Lower lobe of right lung (tissue), 2 donors: ENCODE measurements around the gene HOTAIR. TPM values are rescaled to one million over a fixed set of nuclear protein-coding genes. Genes with fewer than 3 reads are reported as not detected.

ENCODE experiments used
- ATAC-seq, 2 donors: fragments of 200-7000 bp; cut with Tn5 transposase; one replicate each; pipeline ENCODE4 v1.9.1; 2020 to 2022; ENCODE audit warnings: mild to moderate bottlenecking in 2 of 2, moderate library complexity in 2 of 2
- DNase-seq: peaks from one replicate; pipeline ENCODE4 v3.0.0-alpha.2; 2020
- H3K27ac ChIP-seq: fragments of 200-600 bp; one replicate; pipeline ENCODE4 v1.8.0; 2022
- H3K27me3 ChIP-seq: fragments of 200-600 bp; one replicate; pipeline ENCODE4 v1.8.0; 2022; ENCODE audit warnings: low read depth
- H3K36me3 ChIP-seq: fragments of 200-600 bp; one replicate; pipeline ENCODE4 v1.8.0; 2022; ENCODE audit warnings: mild to moderate bottlenecking
- H3K4me1 ChIP-seq: fragments of 200-600 bp; one replicate; pipeline ENCODE4 v1.8.0; 2022
- H3K4me3 ChIP-seq: fragments of 200-600 bp; one replicate; pipeline ENCODE4 v1.8.0; 2022; ENCODE audit warnings: mild to moderate bottlenecking
- H3K9me3 ChIP-seq: fragments of 200-600 bp; one replicate; pipeline ENCODE4 v1.8.0; 2022
- intact Hi-C: fragments of 100-400 bp; cut with DNase I; formaldehyde crosslinking; loops from one replicate; pipeline ENCODE4 v1.11.0; 2022
- total RNA-seq: library from RNA; stranded (reverse); fragmentation: NEBNext Ultra II Directional; extraction: Animal tissue kit (Norgen Biotek cat#: 25700); gene quantifications from one replicate; pipeline ENCODE4 v1.2.1, GENCODE V29; 2021
- TF ChIP-seq, protein P1 (sequence below): fragments of 200-600 bp; IDR thresholded peaks from one replicate; pipeline ENCODE4 v1.8.0; 2022; ENCODE audit warnings: antibody characterized with exemption, mild to moderate bottlenecking
- donor health status: DM: no; HTN: yes; CAD: no; lungs with severe emphysema.

Gene HOTAIR
- total RNA-seq, 1 donor from 2014 or later: not detected

DNA sequence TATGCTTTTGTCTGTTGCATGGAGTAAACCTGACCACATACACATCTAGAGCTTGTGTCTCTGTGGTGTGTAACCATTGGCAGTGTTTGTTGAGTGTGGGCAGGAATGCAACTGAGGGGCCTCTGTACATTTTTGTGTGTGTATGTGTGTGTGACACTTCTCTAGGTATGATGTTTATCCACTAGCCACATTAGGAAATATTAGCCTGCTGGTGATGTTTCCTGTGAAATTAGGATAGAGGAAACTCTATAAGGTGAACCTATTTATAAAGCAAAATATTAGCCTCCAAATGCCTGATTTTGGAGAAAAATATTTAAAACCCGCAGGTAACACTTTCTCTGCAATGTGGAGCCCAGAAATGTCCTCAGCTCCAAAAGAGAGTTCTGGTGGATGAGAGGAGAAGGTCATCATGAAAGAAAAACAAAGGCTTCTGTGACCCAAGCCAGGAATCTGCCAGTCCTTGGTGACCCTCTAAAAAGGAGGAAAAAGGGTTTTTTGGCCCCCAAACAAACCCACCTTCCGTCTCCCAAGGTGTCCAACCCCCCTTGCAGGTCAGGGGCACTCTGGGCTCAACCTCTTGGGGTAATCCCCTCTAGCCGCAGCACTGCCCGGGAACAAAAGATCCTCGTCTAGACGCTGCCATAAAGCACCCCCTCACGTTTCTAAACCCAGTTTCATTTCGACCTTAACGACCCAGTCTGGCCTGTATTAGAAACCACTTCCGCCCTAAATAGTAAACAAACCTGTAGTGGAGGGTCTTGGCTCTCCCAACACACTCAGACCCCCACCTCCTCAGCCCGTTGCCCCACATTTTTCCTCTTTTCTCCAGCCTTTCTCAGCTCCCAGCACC, 3.1 kb upstream of the HOTAIR start:
- no peak overlapping the region for H3K4me3 ChIP-seq
- H3K9me3 ChIP-seq: no peaks in the 10 kb centered on the region
- intact Hi-C loops: no loop called here
- H3K27me3 ChIP-seq: peaks cover 96% of the 10 kb centered on the region
- H3K36me3 ChIP-seq: no peaks in the 10 kb centered on the region
- TF ChIP-seq, protein P1, sequence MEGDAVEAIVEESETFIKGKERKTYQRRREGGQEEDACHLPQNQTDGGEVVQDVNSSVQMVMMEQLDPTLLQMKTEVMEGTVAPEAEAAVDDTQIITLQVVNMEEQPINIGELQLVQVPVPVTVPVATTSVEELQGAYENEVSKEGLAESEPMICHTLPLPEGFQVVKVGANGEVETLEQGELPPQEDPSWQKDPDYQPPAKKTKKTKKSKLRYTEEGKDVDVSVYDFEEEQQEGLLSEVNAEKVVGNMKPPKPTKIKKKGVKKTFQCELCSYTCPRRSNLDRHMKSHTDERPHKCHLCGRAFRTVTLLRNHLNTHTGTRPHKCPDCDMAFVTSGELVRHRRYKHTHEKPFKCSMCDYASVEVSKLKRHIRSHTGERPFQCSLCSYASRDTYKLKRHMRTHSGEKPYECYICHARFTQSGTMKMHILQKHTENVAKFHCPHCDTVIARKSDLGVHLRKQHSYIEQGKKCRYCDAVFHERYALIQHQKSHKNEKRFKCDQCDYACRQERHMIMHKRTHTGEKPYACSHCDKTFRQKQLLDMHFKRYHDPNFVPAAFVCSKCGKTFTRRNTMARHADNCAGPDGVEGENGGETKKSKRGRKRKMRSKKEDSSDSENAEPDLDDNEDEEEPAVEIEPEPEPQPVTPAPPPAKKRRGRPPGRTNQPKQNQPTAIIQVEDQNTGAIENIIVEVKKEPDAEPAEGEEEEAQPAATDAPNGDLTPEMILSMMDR: no peak
- no peak overlapping the region for H3K27ac ChIP-seq
- peaks cover 10% of the 10 kb centered on the region for H3K4me1 ChIP-seq
- no peak for ATAC-seq
- no peak for DNase-seq

DNA sequence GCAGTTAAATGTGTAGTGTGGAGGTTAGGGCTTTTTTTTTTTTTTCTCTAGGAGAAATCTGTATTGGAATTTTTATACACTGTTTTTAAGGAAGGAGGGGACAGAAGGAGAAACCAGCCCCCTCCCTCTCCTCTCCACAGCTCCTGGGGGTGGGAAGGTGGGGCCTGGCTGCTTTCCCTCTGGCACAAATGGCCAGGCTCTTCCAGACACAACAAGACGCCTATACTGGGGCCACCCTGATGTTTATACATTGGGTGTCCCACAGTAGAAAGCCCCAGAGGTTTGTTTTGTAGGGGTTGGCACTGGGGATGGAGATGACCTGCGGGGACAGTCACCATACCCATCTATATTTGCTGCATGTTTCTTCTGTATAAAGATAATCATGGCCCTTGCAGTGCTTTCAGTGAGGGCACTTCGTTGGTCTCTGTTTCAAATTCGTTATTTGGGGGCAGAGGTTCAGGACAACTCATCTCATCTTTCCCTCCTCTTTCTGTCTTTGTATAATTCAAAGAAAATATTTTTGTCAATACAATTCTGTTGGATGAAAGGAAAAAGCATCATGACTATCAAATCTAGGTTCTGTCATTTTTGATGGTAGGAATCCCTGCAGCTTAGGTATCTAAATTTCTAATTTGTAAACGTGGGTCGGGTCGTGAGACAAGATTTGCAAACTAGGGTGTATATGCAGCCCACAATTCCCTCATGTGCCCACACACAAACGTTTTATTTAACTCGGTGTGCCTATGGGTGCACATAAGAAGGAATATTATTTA, 2.3 kb upstream of the HOTAIR start:
- DNase-seq (no peak), ATAC-seq (no peak)
- H3K36me3 ChIP-seq: no peaks in the 10 kb centered on the region
- no peak overlapping the region for H3K27ac ChIP-seq
- no peaks in the 10 kb centered on the region for H3K9me3 ChIP-seq
- TF ChIP-seq, protein P1: no peak
- no peak overlapping the region for H3K4me3 ChIP-seq
- H3K27me3 ChIP-seq: peaks cover 96% of the 10 kb centered on the region
- H3K4me1 ChIP-seq: peaks cover 10% of the 10 kb centered on the region
- intact Hi-C loops: no loop called here

DNA sequence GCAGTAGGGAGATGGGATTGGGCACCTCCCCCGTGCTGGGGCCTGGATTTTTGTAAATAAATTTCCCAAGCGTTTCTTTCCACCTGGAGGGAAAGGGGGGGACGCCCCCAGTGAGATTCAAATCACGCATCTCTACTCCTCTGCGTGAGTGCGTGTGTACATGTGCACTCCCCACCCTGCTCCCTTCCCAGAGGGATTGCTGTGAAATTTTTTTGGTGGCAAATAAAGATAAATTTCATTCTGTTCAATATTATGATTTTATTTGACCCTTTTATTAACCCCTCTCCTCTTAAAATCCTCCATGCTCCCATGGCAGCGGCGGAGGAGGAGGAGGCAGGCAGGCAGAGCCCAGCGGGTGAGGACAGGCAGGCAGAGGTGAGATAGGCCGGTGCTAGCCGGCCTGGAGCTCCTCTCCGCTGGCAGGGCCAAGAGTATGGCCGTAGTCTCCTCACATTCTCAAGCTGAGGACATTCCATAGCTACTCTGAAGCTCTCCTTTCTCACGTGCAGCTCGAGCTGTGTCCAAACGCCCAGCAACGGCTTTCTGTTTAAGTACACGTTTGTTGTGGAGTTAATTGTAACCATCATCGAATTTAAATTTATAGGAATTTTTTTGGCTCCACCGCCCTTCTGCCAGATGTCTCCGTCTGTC, 1.5 kb upstream of the HOTAIR start:
- TF ChIP-seq, protein P1: no peak
- H3K9me3 ChIP-seq: no peaks in the 10 kb centered on the region
- H3K36me3 ChIP-seq: no peaks in the 10 kb centered on the region
- no peak overlapping the region for H3K27ac ChIP-seq
- intact Hi-C loops: no loop called here
- H3K4me3 ChIP-seq: no peak overlapping the region
- DNase-seq (no peak), ATAC-seq (no peak)
- peaks cover 96% of the 10 kb centered on the region for H3K27me3 ChIP-seq
- H3K4me1 ChIP-seq: peaks cover 10% of the 10 kb centered on the region

DNA sequence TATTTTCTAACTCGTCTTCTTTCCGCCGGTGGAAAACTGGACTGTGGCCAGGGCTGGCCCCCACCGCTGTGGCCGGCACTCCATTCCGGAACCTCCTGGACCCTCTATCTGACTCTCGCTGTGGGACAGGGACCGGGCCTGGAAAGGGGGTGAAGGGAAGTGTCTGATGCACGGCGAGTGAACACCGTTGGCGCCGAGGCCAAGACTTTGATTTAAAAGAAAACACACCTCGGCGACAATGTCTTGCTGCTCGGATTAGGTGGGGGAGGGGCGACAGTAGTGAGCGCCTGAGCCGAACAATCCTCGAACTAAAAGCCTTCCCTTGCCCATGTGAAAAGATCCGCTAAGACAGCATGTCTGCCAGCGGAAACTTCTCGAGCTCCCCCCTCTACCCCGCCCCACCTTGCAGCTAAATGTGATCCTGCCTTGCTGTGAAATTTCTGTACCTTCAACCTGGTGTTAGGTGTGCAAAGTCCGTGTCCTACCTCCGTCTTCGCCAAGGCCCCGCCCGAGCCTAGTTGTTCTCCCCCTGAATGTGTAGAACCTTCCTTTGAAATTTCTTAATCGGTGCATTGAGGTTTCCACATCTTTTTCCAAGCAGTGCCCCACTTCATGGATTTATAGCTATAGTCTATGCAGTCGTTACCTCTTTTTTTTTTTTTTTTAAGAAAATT, 862 bp upstream of the HOTAIR start:
- peaks cover 96% of the 10 kb centered on the region for H3K27me3 ChIP-seq
- TF ChIP-seq, protein P1: no peak
- intact Hi-C loops: no loop called here
- H3K4me1 ChIP-seq: peaks cover 10% of the 10 kb centered on the region
- no peak overlapping the region for H3K27ac ChIP-seq
- no peak for DNase-seq
- no peaks in the 10 kb centered on the region for H3K9me3 ChIP-seq
- H3K36me3 ChIP-seq: no peaks in the 10 kb centered on the region
- H3K4me3 ChIP-seq: no peak overlapping the region
- ATAC-seq: no peak

DNA sequence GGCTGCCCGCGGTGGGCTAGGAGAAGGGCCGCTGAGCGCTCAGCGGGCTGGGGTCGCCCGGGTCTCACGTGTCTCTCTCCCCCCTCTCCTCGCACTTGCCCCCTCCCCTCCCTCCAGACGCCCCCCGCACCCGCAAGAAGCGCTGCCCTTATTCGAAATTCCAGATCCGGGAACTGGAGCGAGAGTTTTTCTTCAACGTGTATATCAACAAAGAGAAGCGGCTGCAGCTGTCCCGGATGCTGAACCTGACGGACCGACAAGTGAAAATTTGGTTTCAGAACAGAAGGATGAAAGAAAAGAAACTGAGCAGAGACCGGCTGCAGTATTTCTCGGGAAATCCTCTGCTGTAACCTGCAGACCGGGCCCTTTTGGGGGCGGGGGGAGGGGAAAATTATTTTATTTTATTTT, 314 bp upstream of the HOTAIR start:
- no peak for DNase-seq
- Histone ChIP-seq H3K4me3 (peak overlapping the region; percentile 36), H3K27me3 (peaks cover 97% of the 10 kb centered on the region), H3K36me3 (no peaks in the 10 kb centered on the region), H3K27ac (no peak overlapping the region), H3K9me3 (no peaks in the 10 kb centered on the region), H3K4me1 (peaks cover 10% of the 10 kb centered on the region)
- intact Hi-C loops: no loop called here
- TF ChIP-seq, protein P1: no peak
- no peak for ATAC-seq
